CD4-positive, alpha-beta T cell treated with Interleukin-1 beta for 1 hour (primary cell): Measurements from ENCODE around the gene PTGIR.

Experiments used
- DNase-seq, 2 donors: peaks; one replicate each; pipeline ENCODE4 v3.0.0-alpha.2; 2020 to 2022

PTGIR gene, protein sequence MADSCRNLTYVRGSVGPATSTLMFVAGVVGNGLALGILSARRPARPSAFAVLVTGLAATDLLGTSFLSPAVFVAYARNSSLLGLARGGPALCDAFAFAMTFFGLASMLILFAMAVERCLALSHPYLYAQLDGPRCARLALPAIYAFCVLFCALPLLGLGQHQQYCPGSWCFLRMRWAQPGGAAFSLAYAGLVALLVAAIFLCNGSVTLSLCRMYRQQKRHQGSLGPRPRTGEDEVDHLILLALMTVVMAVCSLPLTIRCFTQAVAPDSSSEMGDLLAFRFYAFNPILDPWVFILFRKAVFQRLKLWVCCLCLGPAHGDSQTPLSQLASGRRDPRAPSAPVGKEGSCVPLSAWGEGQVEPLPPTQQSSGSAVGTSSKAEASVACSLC

DNA sequence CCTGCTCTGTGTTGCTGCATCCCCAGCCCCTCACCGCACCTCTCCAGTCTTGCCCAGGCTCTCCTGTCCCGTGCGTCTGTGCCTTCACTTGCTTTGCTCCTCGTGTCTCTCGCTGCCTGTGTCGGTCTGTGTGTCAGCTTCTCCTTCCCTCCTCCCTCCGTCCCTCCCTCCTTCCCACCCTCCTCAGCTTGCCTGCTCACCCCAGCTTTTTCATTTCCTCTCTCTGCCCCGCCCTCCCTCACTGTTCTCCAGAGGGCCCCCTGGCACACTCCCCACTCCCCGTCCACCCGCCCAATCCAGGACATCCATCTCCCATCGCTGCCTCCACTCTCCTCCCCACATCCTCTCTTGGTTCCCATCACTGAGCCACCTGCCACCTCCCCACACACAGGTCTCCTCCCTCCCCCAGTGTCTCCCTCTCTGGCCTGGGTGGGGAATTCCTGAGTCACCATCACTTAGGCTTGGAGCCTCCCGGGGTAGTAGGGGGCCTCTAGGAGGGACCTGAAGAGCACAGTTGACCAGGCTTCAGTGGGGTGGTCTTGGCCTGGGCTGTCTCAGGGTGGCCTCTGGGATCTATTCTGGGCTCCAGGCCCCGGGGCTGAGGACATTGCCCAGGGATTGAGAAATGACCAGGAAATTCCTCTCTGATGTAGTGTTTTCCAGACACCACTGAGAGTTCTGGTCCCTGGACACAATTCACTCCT lies at the start of gene PTGIR:
Gene PTGIR (minus strand): TSS at position 132 of the 704 bp plus-strand sequence. CDS start 864 bp downstream, outside the sequence.
- DNase-seq: peak; percentile 14 to 48

DNA sequence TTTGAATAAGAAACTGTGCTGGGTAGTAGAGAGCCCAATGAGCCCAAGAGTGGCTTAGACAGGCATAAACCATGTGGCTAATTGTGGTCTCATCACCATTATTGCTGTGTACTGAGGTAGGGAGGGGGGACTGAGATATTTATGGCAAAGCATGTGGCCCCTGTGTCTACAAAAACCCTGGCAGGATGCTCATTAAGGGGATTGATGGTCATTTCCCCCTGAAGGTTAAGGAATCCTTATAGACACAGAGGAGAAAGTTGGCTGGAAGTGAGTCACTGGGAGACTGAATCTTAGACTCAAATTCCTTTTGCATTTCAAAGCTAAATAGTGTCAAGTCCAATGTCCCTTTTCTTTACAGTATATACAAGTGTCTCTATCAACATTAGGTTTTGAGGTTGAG lies 45.9 kb upstream of the PTGIR start:
- no peak for DNase-seq

DNA sequence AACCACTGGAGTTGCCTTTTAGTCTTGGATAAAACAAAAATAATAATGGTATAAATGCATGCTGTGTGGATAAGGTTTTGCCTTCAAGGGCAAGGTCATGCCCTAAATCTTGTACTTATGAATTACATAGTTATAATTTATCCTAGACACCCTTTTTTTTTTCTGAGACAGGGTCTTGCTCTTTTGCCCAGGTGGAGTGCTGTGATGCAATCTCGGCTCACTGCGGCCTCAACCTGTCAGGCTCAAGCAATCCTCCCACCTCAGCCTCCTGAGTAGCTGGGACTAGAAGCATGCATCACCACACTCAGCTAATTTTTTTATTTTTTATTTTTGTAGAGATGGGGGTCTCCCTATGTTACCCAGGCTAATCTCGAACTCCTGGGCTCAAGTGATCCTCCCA lies 43.8 kb upstream of the PTGIR start:
- DNase-seq: no peak

DNA sequence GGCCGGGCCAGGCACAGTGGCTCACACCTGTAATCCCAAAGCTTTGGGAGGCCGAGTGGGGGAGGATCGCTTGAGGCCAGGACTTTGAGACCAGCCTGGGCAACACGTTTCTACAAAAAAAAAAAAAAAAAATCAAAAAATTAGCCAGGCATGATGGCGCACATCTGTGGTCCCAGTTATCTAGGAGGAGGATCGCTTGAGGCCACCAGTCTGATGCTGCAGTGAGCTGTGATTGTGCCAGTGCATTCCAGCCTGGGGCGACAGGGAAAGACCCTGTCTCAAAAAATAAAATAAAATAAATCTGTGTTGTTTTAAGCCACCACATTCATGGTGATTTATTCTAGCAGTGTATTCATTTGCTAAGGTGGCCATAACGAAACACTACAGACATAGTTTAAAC lies 40.2 kb upstream of the PTGIR start:
- DNase-seq: no peak

DNA sequence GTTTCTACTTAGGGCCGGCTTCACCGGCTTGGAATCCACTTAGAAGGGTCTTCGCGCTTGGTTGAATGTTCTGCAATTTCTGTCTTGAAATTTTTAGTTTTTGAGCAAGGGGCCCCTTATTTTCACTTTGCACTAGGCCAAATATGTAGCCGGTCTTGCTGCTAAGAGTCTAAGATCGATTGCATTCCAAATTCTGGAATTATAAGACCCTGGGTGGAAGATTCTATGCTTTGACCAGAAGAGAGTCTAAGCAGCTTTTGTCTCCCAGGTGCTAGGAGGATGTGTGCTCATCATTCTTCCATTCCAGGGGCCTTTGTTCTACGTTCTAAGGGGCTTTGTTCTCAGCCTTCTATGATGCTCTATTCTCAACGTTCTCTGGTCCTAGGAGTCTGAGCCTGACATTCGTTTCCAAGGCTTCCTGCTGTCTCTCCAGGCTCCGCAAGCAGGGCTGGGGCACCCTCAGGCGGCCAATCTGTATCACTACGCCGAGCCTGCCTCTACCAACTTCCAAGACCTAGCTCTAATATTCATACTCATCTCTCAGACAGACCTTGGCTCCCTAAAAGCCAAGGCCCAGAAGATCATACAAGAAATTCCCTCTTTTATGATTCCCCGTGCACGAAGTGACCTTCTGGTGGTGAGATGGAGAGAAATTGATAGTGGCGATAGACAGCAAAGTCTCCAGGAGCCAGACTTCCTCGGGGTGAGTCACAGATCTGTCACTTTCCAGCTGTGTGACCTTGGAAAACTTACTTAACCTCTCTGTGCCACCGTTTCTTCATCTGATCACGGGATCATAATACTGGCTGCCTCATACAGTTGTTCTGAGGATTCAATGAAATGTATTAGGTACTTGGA lies 37.1 kb upstream of the PTGIR start:
- peak; percentile 79 to 83 for DNase-seq

DNA sequence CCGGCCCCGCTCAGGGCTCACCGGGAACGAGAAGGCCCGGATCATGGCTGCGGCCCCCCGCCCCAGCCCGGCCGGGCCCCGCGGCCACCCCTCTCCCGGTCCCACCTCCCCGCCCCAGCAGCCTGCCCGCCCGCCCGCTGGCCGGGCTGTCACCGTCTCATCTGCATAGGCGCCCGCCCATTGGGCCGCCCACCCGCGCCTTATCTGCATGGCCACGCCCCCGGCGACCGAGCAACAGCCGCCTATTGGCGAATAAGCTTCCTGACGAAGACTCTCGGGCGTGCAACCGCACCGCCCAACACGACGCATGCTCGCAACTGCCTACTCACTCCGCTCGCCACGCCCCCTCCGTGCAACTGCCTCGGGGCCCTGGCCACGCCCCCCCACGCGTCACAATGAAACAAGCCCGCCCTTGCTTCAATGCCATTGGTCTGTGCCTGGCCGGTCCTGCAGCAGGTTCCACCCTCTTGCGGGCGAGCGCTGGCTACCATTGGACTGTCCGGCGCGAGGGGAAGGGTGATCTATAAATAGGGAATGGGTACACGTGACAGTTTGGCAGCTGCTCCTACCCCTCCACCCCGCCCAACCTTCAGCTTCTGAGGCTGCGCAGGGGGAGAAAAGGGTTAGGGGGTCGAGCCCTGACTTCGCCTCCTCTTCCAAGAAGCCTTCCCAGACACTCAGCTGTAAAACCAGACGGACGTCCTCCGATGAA lies 36.3 kb upstream of the PTGIR start, which contains the start of gene DACT3:
Gene DACT3 (minus strand): TSS at position 163 of the 712 bp plus-strand sequence. CDS start 118 bp downstream, at position 45.
- peak; percentile 100 for DNase-seq

DNA sequence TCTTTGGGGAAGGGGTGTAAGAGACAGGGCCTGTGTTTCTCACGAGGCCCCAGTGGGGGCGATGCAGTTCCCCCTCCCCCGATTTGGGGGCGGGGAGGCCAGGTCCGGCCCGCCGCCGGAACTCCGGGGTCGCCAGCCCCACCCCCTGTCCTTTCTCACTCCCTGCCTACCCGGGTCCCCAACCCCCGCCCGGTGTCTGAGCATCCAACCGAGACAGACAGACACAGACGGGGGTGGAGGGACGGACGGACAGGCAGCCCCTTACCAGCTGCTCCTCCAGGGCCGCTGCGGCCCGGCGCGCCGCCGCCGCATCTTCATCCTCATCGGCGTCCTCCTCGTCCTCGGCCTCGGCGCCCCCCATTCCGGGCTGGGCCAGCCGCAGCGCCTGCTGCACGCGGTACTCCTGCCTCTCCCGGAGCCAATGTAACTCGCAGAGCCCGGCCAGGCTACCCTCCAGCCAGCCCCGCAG lies 35.7 kb upstream of the PTGIR start:
- DNase-seq: peak in 1 of 2 donors; percentile 9

DNA sequence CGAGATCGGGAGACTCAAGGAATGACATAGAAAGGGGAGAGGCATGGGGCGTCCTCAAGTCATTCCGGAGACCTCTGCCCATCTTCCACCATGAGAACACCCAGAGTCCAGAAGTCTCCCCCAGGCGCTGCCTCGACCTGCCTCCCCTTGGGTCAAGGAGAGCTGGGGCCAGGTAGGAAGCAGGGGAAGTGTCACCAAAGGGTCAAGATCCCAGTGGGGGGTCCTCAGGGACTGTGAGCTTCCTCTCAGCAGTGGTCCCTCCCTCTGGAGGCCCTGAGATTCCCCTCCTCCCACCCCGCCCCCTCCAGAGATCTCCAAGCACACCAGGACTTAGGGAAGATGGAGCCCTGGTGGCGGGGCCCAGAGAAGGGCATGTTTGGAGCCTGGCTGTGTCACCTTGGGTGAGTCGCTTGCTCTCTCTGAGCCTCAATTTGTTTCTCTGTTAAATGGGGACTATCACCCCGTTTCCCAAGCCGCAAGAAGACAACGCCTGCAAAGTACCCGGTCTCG lies 35.2 kb upstream of the PTGIR start:
- DNase-seq: no peak

DNA sequence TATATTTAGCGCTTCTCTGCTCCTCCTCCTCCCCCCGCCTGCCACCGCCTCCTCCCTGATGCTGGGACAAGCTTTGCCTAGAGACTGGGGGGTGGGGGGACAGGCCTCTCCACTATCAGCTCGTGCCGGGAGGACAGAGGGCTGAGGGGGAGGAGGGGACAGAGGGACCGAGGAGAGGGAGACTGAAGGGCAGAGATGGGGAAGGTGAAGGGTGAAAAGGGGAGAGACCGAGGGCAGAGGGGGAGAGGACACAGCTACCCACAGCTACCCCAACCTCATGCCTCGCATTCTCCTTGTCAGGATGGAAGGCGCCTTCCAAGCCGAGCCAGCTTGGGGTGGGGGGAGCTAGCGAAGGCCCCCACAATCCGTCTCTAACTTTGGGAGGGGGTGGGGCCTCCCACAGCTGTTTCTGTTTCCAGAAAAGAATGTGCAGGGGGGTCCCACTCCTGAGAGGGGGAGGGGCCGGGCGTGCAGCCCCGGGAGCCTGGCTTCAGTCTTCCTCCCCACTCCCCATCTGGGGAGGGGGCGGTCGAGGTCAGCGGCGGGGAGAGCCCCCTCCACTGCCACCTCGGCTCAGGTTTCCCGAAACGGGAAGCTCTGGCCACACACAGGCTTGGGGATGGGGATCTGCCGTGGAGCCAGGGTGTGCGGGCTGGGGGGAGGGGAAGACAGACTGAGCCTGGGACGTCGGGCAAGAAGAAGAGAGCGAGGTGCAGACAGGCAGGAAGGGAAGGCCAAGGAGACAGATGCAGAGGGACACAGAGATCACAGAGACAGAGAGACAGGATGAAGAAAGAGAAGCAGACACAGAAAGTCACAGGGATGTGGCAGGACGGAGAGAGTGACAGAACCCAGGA lies 34.5 kb upstream of the PTGIR start:
- peak in 1 of 2 donors; percentile 9 for DNase-seq

DNA sequence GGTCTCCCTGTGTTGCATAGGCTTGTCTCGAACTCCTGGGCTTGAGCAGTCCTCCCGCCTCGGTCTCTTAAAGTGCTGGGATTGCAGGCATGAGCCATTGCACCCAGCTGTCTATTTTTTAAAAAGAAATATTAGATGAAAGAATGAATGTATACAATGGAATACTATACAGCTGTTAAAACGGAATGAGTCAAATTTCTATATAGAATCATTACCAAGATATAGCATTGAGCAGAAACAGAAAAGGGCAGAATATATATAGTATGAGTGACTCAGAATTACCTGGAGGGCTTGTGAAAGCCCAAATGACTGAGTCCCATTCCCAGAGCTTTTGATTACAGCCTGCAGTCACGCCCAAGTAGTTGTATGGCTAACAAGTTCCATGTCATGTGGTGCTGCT lies 31.7 kb upstream of the PTGIR start:
- no peak for DNase-seq

DNA sequence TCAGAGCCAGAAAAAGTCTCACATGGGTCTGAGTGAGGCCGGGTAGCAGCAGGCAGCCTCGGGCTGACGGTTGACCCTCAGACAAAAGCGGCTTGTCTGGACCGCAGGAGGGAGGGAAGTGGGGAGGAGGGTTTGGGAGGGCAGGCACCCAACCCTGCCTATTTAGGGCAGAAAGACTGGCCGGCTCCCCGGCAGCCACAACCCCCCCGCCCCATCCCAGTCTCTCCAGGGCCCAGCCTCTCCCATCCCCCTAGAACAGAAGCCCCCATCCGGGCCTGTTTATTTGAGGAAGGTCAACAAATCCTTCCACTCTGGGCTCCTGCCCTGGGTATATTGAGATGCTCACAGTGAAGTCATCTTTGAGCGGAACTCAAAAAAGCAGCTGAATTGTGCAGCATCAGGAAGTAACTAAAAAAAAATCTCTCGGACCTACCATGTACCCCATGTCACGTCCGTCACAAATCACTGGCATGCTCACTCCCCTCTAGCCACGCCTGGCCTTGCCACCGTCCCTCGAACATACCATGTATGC lies 29.8 kb upstream of the PTGIR start:
- no peak for DNase-seq

DNA sequence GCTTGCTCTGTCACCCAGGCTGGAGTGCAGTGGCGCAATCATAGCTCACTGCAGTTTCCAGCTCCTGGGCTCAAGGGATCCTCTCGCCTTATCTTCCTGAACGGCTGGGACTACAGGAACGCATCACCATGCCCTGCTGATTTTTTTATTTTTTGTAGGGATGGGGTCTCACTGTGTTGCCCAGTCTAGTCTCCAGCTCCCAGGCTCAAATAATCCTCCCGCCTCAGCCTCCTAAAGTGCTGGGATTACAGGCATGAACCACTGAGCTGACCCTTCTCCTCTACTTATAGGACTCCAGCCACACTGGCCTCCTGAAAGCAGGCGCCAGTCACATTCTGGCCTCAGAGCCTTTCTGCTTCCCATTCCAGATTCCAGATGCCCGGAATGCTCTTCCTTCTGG lies 25.6 kb upstream of the PTGIR start:
- no peak for DNase-seq

DNA sequence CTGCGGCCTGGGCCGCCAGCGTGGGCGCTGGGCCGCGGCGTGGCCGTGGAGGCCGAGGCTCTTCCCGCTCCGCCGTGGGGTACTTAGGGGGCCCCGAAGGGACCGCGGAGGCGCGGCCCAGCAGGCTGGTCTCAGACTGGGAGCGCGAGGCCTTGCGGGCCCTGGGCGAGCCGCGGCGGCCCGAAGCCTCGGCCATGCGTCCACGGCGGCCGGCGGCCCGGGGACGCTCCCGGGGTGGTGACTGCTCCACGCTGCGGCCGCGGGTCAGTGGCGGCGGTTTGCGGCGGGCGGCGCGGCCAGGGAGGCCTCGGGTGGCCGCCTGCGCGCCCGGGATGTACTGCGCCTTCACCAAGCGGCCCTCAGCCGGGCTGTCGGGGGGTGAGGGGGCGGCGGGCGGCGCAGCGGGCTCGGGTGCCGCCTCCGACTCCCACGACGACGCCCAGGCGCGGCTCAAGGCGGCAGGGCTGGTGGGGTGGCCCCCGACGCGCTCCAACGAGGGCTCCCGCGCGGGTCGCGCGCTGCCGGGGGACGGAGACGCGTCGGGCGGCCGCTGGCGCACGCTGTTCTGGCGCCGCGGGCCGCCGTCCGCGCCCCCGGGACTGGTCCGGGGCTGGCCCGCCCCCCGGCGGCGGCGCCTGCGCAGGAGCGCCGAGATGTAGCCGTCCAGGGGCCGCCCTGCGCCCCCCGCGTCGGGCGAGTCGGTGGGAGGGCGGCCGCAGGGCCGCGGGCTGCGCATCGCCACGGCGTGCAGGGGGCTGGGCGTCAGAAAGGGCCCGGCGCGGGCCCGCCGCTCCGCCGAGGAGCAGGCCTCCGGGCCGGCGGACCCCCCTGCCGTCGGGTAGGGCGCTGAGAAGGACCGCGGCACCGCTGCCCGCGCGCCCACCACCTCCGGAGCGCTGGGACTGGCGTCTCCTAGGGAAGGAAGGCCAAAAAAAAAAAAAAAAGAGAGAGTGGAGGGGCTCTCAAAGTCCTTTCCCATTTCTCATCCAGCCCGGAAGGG lies 24.4 kb upstream of the PTGIR start:
- no peak for DNase-seq

DNA sequence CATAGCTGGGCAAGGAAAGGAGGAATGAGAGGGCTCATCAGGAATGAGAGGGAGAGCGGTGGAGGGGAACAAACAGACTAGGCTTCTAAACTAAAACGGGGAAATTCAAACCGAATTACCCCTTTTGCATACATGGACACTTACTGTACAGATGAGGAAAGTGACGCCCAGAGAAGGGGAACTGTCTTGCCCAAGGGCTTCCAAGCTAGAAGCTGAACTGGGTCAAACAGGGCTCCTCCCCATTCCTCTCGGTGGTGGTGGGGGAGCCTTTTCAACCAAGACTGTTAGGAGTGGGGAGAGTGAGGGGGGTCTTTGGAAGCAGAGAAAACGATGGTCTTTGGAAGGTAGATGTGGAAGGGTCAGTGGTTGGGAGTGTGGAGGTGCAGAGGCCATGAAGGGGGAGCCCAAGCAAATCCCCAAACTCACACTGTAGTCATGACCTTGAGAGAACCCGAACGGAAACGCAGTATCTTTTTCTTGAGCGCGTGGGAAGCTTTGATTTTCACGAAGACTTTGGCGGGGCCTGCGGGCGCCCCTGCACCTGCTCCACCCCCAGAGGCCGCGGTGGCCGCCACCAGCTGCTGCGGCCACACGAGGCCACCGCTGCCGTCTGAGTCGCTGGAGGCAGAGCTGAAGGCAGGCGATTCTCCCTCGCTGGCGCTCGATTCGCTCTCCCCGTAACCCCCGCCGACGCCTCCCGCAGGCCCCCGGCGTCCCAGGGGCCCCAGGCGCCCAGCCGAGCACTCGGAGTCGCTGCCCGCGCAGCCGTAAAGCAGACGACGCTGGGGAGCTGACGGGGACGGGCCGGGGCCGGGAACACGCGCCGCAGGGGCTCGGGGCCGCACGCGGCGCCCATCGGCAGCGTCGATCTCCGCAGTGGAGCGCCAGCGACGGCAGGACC lies 23.4 kb upstream of the PTGIR start:
- DNase-seq: peak in 1 of 2 donors; percentile 28

DNA sequence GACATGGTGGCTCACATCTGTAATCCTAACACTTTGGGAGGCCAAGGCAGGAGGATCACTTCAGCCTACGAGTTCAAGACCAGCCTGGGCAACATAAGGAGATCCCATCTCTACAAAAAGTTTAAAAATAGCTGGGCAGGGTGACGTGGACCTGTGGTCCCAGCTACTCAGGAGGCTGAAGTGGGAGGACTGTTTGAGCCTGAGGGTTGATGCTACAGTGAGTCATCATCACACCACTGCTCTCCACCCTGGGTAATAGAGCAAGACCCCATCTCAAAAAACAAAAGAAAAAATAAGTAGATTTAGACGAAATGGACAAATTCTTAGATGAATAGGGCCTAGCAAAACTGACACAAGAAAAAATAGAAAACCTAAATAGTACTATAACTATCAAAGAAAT lies 21.5 kb upstream of the PTGIR start:
- no peak for DNase-seq

DNA sequence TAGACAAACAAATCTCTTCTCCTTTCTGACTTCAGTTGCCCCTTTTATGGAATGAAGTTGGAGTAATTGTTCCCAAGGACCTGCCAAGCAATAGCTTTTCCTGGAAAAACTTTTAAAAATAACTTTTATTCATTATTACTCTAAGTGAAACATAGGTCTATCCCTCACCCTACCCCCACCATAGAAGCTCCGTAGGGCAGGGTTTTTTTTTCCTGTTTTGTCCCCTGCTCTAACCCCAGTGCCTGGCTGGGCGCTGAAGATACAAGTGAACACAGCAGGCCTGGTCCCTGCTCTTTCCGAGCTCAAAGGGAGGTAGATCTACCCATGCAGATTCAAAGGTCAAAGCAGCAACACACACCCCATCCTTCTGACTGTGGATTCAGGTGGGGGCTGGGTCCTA lies 19.8 kb upstream of the PTGIR start:
- DNase-seq: no peak

DNA sequence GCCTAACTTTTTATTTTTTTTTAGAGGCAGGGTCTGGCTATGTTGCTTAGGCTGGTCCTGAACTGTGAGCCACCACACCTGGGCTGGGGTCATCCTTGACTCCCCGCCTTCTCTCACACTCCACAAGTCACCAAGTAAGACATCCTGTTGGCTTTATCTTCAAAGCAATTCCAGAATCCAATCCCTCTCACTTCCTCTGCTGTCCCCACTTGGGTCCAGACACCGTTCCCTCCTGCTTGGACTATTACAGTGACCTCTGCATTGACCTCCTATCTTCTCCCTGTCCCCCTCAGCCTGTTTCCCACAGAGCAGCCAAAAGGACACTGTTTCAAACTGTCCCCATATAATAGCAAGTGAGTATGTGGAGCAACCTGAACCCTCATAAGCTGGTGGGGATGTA lies 15.8 kb upstream of the PTGIR start:
- DNase-seq: no peak
